HepG2 (cell line): ENCODE measurements around the gene MCM10. TPM values are rescaled to one million over a fixed set of nuclear protein-coding genes. Genes with fewer than 3 reads are reported as not detected.

Experiments used
- ATAC-seq: fragments of 200-7000 bp; cut with Tn5 transposase; 3 replicates; pipeline ENCODE4 v1.9.1; 2020; ENCODE audit warnings: mild to moderate bottlenecking, moderate library complexity
- BruUV-seq: library from RNA; stranded (reverse); fragments of 400-500 nt; replicated peaks from 2 replicates; lab custom pipeline; 2021; lab: Mats Ljungman, UMichigan
- CTCF ChIA-PET: fragments of 300-600 bp; formaldehyde crosslinking; extraction: SDS; loops from one replicate; lab custom pipeline; 2021; ENCODE audit warnings: low total read pairs, inconsistent platforms, low intra/inter-chr PET ratio; lab: Yijun Ruan, JAX
- POLR2A ChIA-PET: fragments of 350-600 bp; sonication (Branson Sonifier 250); formaldehyde crosslinking; loops from one replicate; lab custom pipeline; 2020; ENCODE audit warnings: antibody characterized with exemption, inconsistent platforms; lab: Yijun Ruan, JAX
- DNase-seq: peaks from one replicate; pipeline ENCODE4 v3.0.0-alpha.2; 2015; ENCODE audit warnings: low spot score
- FAIRE-seq: peaks from 3 replicates; lab custom pipeline; 2011; peaks lifted over from hg19 to GRCh38; lab: Jason Lieb, UNC
- H2AFZ ChIP-seq: one replicate; pipeline ENCODE4 v1.6.1; 2011; ENCODE audit warnings: low read length, inconsistent platforms
- H3K27ac ChIP-seq: fragments of 300-600 bp; 3 replicates; pipeline ENCODE4 v1.8.0; 2011; ENCODE audit warnings: mixed run types, mild to moderate bottlenecking, mixed read lengths, low read length, inconsistent platforms; ENCODE audit not compliant: insufficient read depth; ENCODE audit errors: extremely low read length
- H3K27me3 ChIP-seq, 2 experiments: fragments of 200-600 bp in 1 of 2; 2 replicates in 1 of 2; 3 replicates in 1 of 2; pipeline versions ENCODE4 v1.6.0 to v1.8.0; 2011; ENCODE audit warnings: low read length in 2 of 2, mild to moderate bottlenecking in 2 of 2, moderate library complexity in 2 of 2, inconsistent platforms in 1 of 2; ENCODE audit not compliant: insufficient read depth in 2 of 2, control insufficient read depth in 1 of 2
- H3K36me3 ChIP-seq, 2 experiments: fragments of 200-600 bp in 1 of 2; replicated peaks in 1 of 2; 2 replicates in 1 of 2; 3 replicates in 1 of 2; pipeline versions ENCODE4 v1.5.1 to v1.8.0; 2011; ENCODE audit warnings: low read length in 2 of 2, inconsistent platforms in 1 of 2; ENCODE audit not compliant: insufficient read depth in 2 of 2, control insufficient read depth in 1 of 2
- H3K4me1 ChIP-seq: 2 replicates; pipeline ENCODE4 v1.5.1; 2012; ENCODE audit warnings: low read length, inconsistent platforms; ENCODE audit not compliant: insufficient read depth
- H3K4me2 ChIP-seq: 2 replicates; pipeline ENCODE4 v1.6.0; 2011; ENCODE audit warnings: low read depth, low read length, inconsistent platforms
- H3K4me3 ChIP-seq, 3 experiments: fragments of 200-600 bp in 1 of 3; sonication (generic), shearing (Covaris generic) in 1 of 3; replicated peaks in 1 of 3; 2 replicates each; pipeline ENCODE4 v1.5.1; 2011 to 2016; ENCODE audit warnings: low read length in 3 of 3, inconsistent platforms in 2 of 3, low read depth in 2 of 3, mild to moderate bottlenecking in 2 of 3, control low read depth in 1 of 3, mixed read lengths in 1 of 3; ENCODE audit not compliant: insufficient read depth in 1 of 3
- H3K79me2 ChIP-seq: one replicate; pipeline ENCODE4 v1.6.1; 2011; ENCODE audit warnings: low read length, inconsistent platforms; ENCODE audit not compliant: insufficient read depth
- H3K9ac ChIP-seq: 2 replicates; pipeline ENCODE4 v1.6.0; 2011; ENCODE audit warnings: mild to moderate bottlenecking, low read depth, low read length, inconsistent platforms; ENCODE audit not compliant: insufficient read depth
- H3K9me3 ChIP-seq: 2 replicates; pipeline ENCODE4 v1.5.1; 2012; ENCODE audit warnings: mild to moderate bottlenecking, low read length
- H4K20me1 ChIP-seq: 2 replicates; pipeline ENCODE4 v1.6.0; 2011; ENCODE audit warnings: inconsistent platforms, mild to moderate bottlenecking, low read length, moderate library complexity; ENCODE audit not compliant: insufficient read depth
- CEBPG ChIP-seq: IDR thresholded peaks from 2 replicates; pipeline ENCODE4 v1.6.1; 2016
- CREM ChIP-seq, 2 experiments: sonication (generic) in 1 of 2; formaldehyde crosslinking in 1 of 2; IDR thresholded peaks; 2 replicates each; pipeline versions ENCODE4 v1.4.0 to v1.6.1; 2016 to 2020; ENCODE audit warnings: antibody characterized with exemption in 1 of 2, mild to moderate bottlenecking in 1 of 2, missing genetic modification reagents in 1 of 2
- HIVEP1 ChIP-seq: sonication (generic); formaldehyde crosslinking; IDR thresholded peaks from 2 replicates; pipeline ENCODE4 v1.4.0; 2020; ENCODE audit warnings: mild to moderate bottlenecking, missing genetic modification reagents
- HNF4A ChIP-seq: sonication (generic); formaldehyde crosslinking; IDR thresholded peaks from 2 replicates; pipeline ENCODE4 v1.4.0; 2020; ENCODE audit warnings: missing genetic modification reagents
- HNF4G ChIP-seq, 2 experiments: sonication (generic) in 1 of 2; formaldehyde crosslinking in 1 of 2; IDR thresholded peaks; 2 replicates each; pipeline versions ENCODE4 v1.4.0 to v1.6.1; 2011 to 2020; ENCODE audit warnings: borderline replicate concordance in 2 of 2, low read depth in 2 of 2, mild to moderate bottlenecking in 2 of 2, low read length in 1 of 2, missing genetic modification reagents in 1 of 2, moderate library complexity in 1 of 2
- MAZ ChIP-seq, 2 experiments: sonication (generic) in 1 of 2; formaldehyde crosslinking in 1 of 2; IDR thresholded peaks; 2 replicates each; pipeline versions ENCODE4 v1.5.0 to v1.6.1; 2012 to 2020; ENCODE audit warnings: low read depth in 2 of 2, mild to moderate bottlenecking in 2 of 2, borderline replicate concordance in 1 of 2, improper control_type of control experiment in 1 of 2, low read length in 1 of 2, missing genetic modification reagents in 1 of 2, moderate library complexity in 1 of 2
- MEF2D ChIP-seq: sonication (generic); formaldehyde crosslinking; IDR thresholded peaks from 2 replicates; pipeline ENCODE4 v1.5.1; 2020; ENCODE audit warnings: mild to moderate bottlenecking, missing genetic modification reagents
- SOX6 ChIP-seq, 2 experiments: fragments of 450-650 bp in 1 of 2; sonication (generic) in 1 of 2; formaldehyde crosslinking in 1 of 2; IDR thresholded peaks; 2 replicates each; pipeline versions ENCODE4 v1.4.0 to v1.6.1; 2017 to 2020; ENCODE audit warnings: antibody characterized with exemption in 1 of 2, mild to moderate bottlenecking in 1 of 2, missing genetic modification reagents in 1 of 2
- ZEB1 ChIP-seq: IDR thresholded peaks from 2 replicates; pipeline ENCODE4 v1.6.1; 2012; ENCODE audit warnings: mild to moderate bottlenecking, low read depth, inconsistent platforms; ENCODE audit not compliant: insufficient replicate concordance
- ZNF12 ChIP-seq: sonication (generic); formaldehyde crosslinking; IDR thresholded peaks from 2 replicates; pipeline ENCODE4 v1.5.0; 2020; ENCODE audit warnings: missing genetic modification reagents
- ZNF207 ChIP-seq: fragments of 450-650 bp; IDR thresholded peaks from 2 replicates; pipeline ENCODE4 v1.6.1; 2016; ENCODE audit warnings: antibody characterized with exemption, borderline replicate concordance
- WGBS: methylation state at CpG from one replicate; pipeline ENCODE4 v1.1.6; 2017; ENCODE audit warnings: low lambda C conversion rate; 5-methylcytosine and 5-hydroxymethylcytosine counted together
- in situ Hi-C: cut with HindIII; loops from 2 replicates; pipeline ENCODE4 v1.10.0; 2017; ENCODE audit warnings: low pct_unique_long_range_greater_than_20kb; ENCODE audit not compliant: extremely low pct_ligation_motif_present
- intact Hi-C: fragments of 100-400 bp; cut with micrococcal nuclease; formaldehyde crosslinking; loops from one replicate; pipeline ENCODE4 v1.10.0; 2022; ENCODE audit not compliant: unreplicated experiment
- polyA plus RNA-seq, 8 experiments: library from polyadenylated mRNA; depleted of rRNA in 3 of 8; stranded (reverse) in 7 of 8; unstranded in 1 of 8; fragments of >200 nt; fragmentation: Illumina TruSeq in 4 of 8; extraction: Trizol in 4 of 8; gene quantifications; 2 replicates each; pipeline versions ENCODE4 v1.2.1 to v1.2.3, GENCODE V29; 2011 to 2016; ENCODE audit warnings: low read depth in 4 of 8, missing spikeins in 1 of 8, mixed read lengths in 1 of 8; ENCODE audit not compliant: insufficient read depth in 1 of 8
- total RNA-seq, 5 experiments: library from RNA; depleted of rRNA; stranded (reverse); fragments of >200 nt; fragmentation: Illumina TruSeq; extraction: Trizol; gene quantifications; 2 replicates each; pipeline ENCODE4 v1.2.3, GENCODE V29; 2016; ENCODE audit warnings: low read depth in 1 of 5
- TF ChIP-seq, protein P1 (sequence below): sonication (generic); formaldehyde crosslinking; IDR thresholded peaks from 2 replicates; pipeline ENCODE4 v1.4.0; 2020; ENCODE audit warnings: missing genetic modification reagents, borderline replicate concordance
- TF ChIP-seq, protein P2 (sequence below): sonication (generic); formaldehyde crosslinking; IDR thresholded peaks from 2 replicates; pipeline ENCODE4 v1.4.0; 2020; ENCODE audit warnings: missing genetic modification reagents

MCM10 gene
- total and polyA plus RNA-seq, 2 of the 13 experiments (the other 11 are each of a cell fraction or from before 2014, with no cell fraction given): 2.8 to 31.3 TPM

DNA sequence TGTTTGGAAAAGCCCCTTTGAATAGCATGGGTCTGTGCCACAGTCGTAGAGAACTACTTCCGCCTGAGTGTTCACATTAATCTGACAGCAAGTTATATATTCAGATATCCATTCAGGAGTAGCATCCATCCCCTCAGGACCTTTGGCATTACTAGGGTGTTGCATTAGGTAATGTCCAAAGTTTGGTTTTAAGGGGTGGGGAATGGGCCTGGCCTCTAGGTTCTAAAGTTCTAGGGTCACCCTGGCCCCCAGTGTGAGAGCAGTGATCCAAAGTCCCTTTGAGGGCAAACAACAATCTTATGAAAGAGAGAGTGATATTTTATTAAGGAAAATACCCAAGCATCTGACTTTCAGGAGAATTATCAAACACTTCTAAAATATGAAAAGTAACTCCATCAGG, 12.3 kb downstream of the MCM10 start:
- no TSS peak for BruUV-seq
- in situ Hi-C loops: no loop called here
- TF ChIP-seq ZEB1 (no peak), MAZ (IDR thresholded peaks at IDR 0.05; ENCODE audit: borderline replicate concordance, low read depth, low read length) (no peak), MAZ (CRISPR knock-in tag; IDR thresholded peaks at IDR 0.05; ENCODE audit: low read depth) (no peak), ZNF207 (no peak), CREM (IDR thresholded peaks at IDR 0.05) (peak; percentile 51; the same call in 1 of the 2 replicates), CREM (CRISPR knock-in tag; IDR thresholded peaks at IDR 0.05) (no peak), CEBPG (CRISPR knock-in tag) (peak; percentile 70), ZNF12 (CRISPR knock-in tag) (no peak), HNF4G (IDR thresholded peaks at IDR 0.05; ENCODE audit: borderline replicate concordance, low read depth, low read length) (peak; percentile 97), HNF4G (CRISPR knock-in tag; IDR thresholded peaks at IDR 0.05; ENCODE audit: borderline replicate concordance, low read depth) (0 out of 2 replicates have a peak, but pooled peaks have one; percentile 17), HIVEP1 (CRISPR knock-in tag) (no peak), SOX6 (IDR thresholded peaks at IDR 0.05) (no peak), SOX6 (CRISPR knock-in tag; IDR thresholded peaks at IDR 0.05) (0 out of 2 replicates have a peak, but pooled peaks have one; percentile 15), HNF4A (CRISPR knock-in tag) (peak; percentile 98), MEF2D (CRISPR knock-in tag) (no peak)
- TF ChIP-seq, protein P1, sequence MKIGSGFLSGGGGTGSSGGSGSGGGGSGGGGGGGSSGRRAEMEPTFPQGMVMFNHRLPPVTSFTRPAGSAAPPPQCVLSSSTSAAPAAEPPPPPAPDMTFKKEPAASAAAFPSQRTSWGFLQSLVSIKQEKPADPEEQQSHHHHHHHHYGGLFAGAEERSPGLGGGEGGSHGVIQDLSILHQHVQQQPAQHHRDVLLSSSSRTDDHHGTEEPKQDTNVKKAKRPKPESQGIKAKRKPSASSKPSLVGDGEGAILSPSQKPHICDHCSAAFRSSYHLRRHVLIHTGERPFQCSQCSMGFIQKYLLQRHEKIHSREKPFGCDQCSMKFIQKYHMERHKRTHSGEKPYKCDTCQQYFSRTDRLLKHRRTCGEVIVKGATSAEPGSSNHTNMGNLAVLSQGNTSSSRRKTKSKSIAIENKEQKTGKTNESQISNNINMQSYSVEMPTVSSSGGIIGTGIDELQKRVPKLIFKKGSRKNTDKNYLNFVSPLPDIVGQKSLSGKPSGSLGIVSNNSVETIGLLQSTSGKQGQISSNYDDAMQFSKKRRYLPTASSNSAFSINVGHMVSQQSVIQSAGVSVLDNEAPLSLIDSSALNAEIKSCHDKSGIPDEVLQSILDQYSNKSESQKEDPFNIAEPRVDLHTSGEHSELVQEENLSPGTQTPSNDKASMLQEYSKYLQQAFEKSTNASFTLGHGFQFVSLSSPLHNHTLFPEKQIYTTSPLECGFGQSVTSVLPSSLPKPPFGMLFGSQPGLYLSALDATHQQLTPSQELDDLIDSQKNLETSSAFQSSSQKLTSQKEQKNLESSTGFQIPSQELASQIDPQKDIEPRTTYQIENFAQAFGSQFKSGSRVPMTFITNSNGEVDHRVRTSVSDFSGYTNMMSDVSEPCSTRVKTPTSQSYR (CRISPR knock-in tag): no peak
- TF ChIP-seq, protein P2, sequence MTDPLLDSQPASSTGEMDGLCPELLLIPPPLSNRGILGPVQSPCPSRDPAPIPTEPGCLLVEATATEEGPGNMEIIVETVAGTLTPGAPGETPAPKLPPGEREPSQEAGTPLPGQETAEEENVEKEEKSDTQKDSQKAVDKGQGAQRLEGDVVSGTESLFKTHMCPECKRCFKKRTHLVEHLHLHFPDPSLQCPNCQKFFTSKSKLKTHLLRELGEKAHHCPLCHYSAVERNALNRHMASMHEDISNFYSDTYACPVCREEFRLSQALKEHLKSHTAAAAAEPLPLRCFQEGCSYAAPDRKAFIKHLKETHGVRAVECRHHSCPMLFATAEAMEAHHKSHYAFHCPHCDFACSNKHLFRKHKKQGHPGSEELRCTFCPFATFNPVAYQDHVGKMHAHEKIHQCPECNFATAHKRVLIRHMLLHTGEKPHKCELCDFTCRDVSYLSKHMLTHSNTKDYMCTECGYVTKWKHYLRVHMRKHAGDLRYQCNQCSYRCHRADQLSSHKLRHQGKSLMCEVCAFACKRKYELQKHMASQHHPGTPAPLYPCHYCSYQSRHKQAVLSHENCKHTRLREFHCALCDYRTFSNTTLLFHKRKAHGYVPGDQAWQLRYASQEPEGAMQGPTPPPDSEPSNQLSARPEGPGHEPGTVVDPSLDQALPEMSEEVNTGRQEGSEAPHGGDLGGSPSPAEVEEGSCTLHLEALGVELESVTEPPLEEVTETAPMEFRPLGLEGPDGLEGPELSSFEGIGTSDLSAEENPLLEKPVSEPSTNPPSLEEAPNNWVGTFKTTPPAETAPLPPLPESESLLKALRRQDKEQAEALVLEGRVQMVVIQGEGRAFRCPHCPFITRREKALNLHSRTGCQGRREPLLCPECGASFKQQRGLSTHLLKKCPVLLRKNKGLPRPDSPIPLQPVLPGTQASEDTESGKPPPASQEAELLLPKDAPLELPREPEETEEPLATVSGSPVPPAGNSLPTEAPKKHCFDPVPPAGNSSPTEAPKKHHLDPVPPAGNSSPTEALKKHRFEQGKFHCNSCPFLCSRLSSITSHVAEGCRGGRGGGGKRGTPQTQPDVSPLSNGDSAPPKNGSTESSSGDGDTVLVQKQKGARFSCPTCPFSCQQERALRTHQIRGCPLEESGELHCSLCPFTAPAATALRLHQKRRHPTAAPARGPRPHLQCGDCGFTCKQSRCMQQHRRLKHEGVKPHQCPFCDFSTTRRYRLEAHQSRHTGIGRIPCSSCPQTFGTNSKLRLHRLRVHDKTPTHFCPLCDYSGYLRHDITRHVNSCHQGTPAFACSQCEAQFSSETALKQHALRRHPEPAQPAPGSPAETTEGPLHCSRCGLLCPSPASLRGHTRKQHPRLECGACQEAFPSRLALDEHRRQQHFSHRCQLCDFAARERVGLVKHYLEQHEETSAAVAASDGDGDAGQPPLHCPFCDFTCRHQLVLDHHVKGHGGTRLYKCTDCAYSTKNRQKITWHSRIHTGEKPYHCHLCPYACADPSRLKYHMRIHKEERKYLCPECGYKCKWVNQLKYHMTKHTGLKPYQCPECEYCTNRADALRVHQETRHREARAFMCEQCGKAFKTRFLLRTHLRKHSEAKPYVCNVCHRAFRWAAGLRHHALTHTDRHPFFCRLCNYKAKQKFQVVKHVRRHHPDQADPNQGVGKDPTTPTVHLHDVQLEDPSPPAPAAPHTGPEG (CRISPR knock-in tag): no peak

More for the DNA sequence above, 12.3 kb downstream of the MCM10 start:
- CTCF ChIA-PET: no interaction called here
- peak overlapping the region; percentile 16; the same call in 1 of the 2 replicates for H3K4me2 ChIP-seq
- H3K9me3 ChIP-seq: no peaks in the 10 kb centered on the region
- intact Hi-C loops: no loop called here
- no peak overlapping the region for H3K9ac ChIP-seq
- FAIRE-seq (peak; percentile 51), DNase-seq (peak; percentile 65), ATAC-seq (peak; percentile 98)
- H3K4me3 ChIP-seq: no peak overlapping the region
- no peaks in the 10 kb centered on the region for H3K27me3 ChIP-seq
- no peaks in the 10 kb centered on the region for H3K79me2 ChIP-seq
- peak overlapping the region; percentile 63 for H3K27ac ChIP-seq
- WGBS: 79% methylated on average over 2 of the region's 2 CpGs
- peaks cover 2 to 37% of the 10 kb centered on the region in 2 experiments; a peak in 2 of 5 replicates for H3K36me3 ChIP-seq
- POLR2A ChIA-PET: no interaction called here
- no peaks in the 10 kb centered on the region for H4K20me1 ChIP-seq
- no peak overlapping the region for H2AFZ ChIP-seq
- H3K4me1 ChIP-seq: peaks cover 25% of the 10 kb centered on the region
